PC-3 (cell line): ENCODE measurements around the gene ATP10A.

Experiments
- EZH2 ChIP-seq: fragments of 300-600 bp; sonication (generic); IDR thresholded peaks from one replicate; pipeline ENCODE4 v1.6.1; 2017; ENCODE audit warnings: antibody characterized with exemption, mild to moderate bottlenecking, low read length; ENCODE audit not compliant: unreplicated experiment
- TF ChIP-seq, protein P1 (sequence below): fragments of 300-600 bp; sonication (generic); conservative IDR thresholded peaks from 2 replicates; pipeline ENCODE4 v1.5.1; 2017; ENCODE audit warnings: antibody characterized with exemption, low read depth, mild to moderate bottlenecking, low read length

DNA sequence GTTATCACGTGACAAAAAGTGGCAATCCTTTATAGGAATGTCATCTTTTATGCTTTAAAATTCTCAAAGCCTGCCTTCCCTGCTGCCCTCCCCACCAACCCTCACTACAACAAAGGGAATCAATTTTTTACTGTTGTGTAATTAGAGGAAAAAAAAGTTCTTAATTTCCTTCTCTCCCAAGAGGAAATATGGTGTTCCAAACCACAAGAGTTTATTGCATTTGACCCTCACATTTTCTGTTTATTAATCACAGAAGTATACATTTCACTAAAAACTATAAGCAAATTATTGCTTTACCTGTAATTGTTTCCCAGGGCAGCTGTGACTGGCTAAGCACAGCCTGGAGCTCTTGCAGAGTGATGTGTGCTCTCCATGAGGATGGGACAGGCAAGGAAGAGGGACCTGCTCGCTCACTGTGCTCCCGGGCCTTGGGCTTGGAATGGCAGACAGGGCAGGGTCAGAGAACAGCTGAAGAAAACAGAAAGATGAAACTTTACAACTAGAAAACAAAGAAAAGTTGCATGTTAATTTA lies 31.3 kb upstream of the ATP10A start:
- TF ChIP-seq, protein P1, sequence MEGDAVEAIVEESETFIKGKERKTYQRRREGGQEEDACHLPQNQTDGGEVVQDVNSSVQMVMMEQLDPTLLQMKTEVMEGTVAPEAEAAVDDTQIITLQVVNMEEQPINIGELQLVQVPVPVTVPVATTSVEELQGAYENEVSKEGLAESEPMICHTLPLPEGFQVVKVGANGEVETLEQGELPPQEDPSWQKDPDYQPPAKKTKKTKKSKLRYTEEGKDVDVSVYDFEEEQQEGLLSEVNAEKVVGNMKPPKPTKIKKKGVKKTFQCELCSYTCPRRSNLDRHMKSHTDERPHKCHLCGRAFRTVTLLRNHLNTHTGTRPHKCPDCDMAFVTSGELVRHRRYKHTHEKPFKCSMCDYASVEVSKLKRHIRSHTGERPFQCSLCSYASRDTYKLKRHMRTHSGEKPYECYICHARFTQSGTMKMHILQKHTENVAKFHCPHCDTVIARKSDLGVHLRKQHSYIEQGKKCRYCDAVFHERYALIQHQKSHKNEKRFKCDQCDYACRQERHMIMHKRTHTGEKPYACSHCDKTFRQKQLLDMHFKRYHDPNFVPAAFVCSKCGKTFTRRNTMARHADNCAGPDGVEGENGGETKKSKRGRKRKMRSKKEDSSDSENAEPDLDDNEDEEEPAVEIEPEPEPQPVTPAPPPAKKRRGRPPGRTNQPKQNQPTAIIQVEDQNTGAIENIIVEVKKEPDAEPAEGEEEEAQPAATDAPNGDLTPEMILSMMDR, result no peak
- no peak for TF ChIP-seq EZH2
